ENCODE results near the gene NLGN1.

The NLGN1 gene

GRCh38 chr3:174072675-174073074, 675.1 kb downstream of the NLGN1 start:
- DNase-seq, result no peak

GRCh38 chr3:174083706-174084105, 686.2 kb downstream of the NLGN1 start:
- DNase-seq, result no peak

GRCh38 chr3:174089592-174089991, 692.0 kb downstream of the NLGN1 start:
- no peak for DNase-seq

GRCh38 chr3:174094669-174095068, 697.1 kb downstream of the NLGN1 start:
- no peak for DNase-seq

- DNase-seq, result no peak
These were observed 700.1 kb downstream of the NLGN1 start for GRCh38 chr3:174097686-174098085.

- no peak for DNase-seq
These were observed 701.2 kb downstream of the NLGN1 start for GRCh38 chr3:174098746-174099145.

GRCh38 chr3:174099724-174100123, 702.2 kb downstream of the NLGN1 start:
- DNase-seq, result no peak

- DNase-seq, result no peak
These were observed 703.2 kb downstream of the NLGN1 start for GRCh38 chr3:174100744-174101143.

GRCh38 chr3:174101244-174101643, 703.7 kb downstream of the NLGN1 start:
- DNase-seq, result no peak

GRCh38 chr3:174102274-174102673, 704.7 kb downstream of the NLGN1 start:
- DNase-seq, result no peak

GRCh38 chr3:174102866-174103265, 705.3 kb downstream of the NLGN1 start:
- no peak for DNase-seq

- no peak for DNase-seq
These were observed 713.2 kb downstream of the NLGN1 start for GRCh38 chr3:174110761-174111160.

GRCh38 chr3:174111776-174112175, 714.2 kb downstream of the NLGN1 start:
- DNase-seq, result no peak

- DNase-seq, result no peak
These were observed 718.9 kb downstream of the NLGN1 start for GRCh38 chr3:174116421-174116820.

GRCh38 chr3:174120997-174121396, 723.5 kb downstream of the NLGN1 start:
- no peak for DNase-seq

GRCh38 chr3:174122411-174122810, 724.9 kb downstream of the NLGN1 start:
- no peak for DNase-seq

- DNase-seq, result peak in 1 of 51 donors; percentile 36
These were observed 727.8 kb downstream of the NLGN1 start for GRCh38 chr3:174125267-174125824.

GRCh38 chr3:174126990-174127758, 729.6 kb downstream of the NLGN1 start:
- no peak for DNase-seq

- no peak for DNase-seq
These were observed 734.5 kb downstream of the NLGN1 start for GRCh38 chr3:174132006-174132405.

GRCh38 chr3:174132421-174133042, 735.0 kb downstream of the NLGN1 start:
- DNase-seq, result no peak

GRCh38 chr3:174146008-174146407, 748.5 kb downstream of the NLGN1 start:
- no peak for DNase-seq

GRCh38 chr3:174147798-174148197, 750.3 kb downstream of the NLGN1 start:
- DNase-seq, result peak in 1 of 51 donors; percentile 35

GRCh38 chr3:174153871-174154270, 756.3 kb downstream of the NLGN1 start:
- DNase-seq, result no peak

Data from hypothalamus (tissue), 51 donors.